GM18951 (cell line): Measurements from ENCODE around the gene FBN2.

ENCODE experiments used
- POLR2A ChIP-seq: IDR thresholded peaks from 4 replicates; pipeline ENCODE4 v1.6.1; 2011; ENCODE audit warnings: mild to moderate bottlenecking; ENCODE audit not compliant: insufficient read length, insufficient read depth; ENCODE audit errors: extremely low read depth
- in situ Hi-C: fragments of 300-500 bp; cut with MboI; formaldehyde crosslinking; loops from one replicate; pipeline ENCODE4 v1.12.0; 2022; ENCODE audit warnings: low sequenced_read_pairs, mixed read lengths, inconsistent platforms; ENCODE audit not compliant: unreplicated experiment

Gene FBN2

GRCh38 chr5:128546658-128547281 is 8.7 kb upstream of the FBN2 start:
- in situ Hi-C loops, result no loop called here

GRCh38 chr5:128541385-128541784 is 3.3 kb upstream of the FBN2 start:
- TF ChIP-seq POLR2A, result no peak
- in situ Hi-C loops, result no loop called here

More at GRCh38 chr5:128546658-128547281, 8.7 kb upstream of the FBN2 start:
- TF ChIP-seq POLR2A, result no peak

GRCh38 chr5:128539038-128539429 is 989 bp upstream of the FBN2 start:
- no peak for TF ChIP-seq POLR2A
- in situ Hi-C loops, result no loop called here

GRCh38 chr5:128538250-128539037 is 399 bp upstream of the FBN2 start:
- TF ChIP-seq POLR2A, result no peak
- in situ Hi-C loops, result no loop called here

GRCh38 chr5:128537221-128537999 is 635 bp downstream of the FBN2 start:
- TF ChIP-seq POLR2A, result no peak
- in situ Hi-C loops, result no loop called here

GRCh38 chr5:128536254-128537220 is 1.5 kb downstream of the FBN2 start:
- no peak for TF ChIP-seq POLR2A
- in situ Hi-C loops, result no loop called here

- in situ Hi-C loops, result no loop called here
Measured at GRCh38 chr5:128535251-128535650, 2.8 kb downstream of the FBN2 start.

GRCh38 chr5:128534726-128535125 is 3.3 kb downstream of the FBN2 start:
- in situ Hi-C loops, result no loop called here

More at GRCh38 chr5:128535251-128535650, 2.8 kb downstream of the FBN2 start:
- no peak for TF ChIP-seq POLR2A

GRCh38 chr5:128532776-128533175 is 5.3 kb downstream of the FBN2 start:
- in situ Hi-C loops, result no loop called here
- no peak for TF ChIP-seq POLR2A

More at GRCh38 chr5:128534726-128535125, 3.3 kb downstream of the FBN2 start:
- TF ChIP-seq POLR2A, result no peak

GRCh38 chr5:128532127-128532526 is 5.9 kb downstream of the FBN2 start:
- TF ChIP-seq POLR2A, result no peak
- in situ Hi-C loops, result no loop called here

GRCh38 chr5:128528637-128529255 is 9.3 kb downstream of the FBN2 start:
- in situ Hi-C loops, result no loop called here
- no peak for TF ChIP-seq POLR2A

- in situ Hi-C loops, result no loop called here
- no peak for TF ChIP-seq POLR2A
Measured at GRCh38 chr5:128528126-128528525, 9.9 kb downstream of the FBN2 start.
